SHP77 treated with DMSO at 0.1 percent for 48 hours (cell line): Measurements from ENCODE around the gene CD2AP.
"Not testable (repeated sequence)": the region's sequence is repeated elsewhere in the genome, so short reads cannot be mapped to it uniquely, and the experiment has no call there.

Experiments
- DNase-seq: peaks from one replicate; lab custom pipeline; 2025; lab: John Stamatoyannopoulos, UW

The CD2AP gene

DNA sequence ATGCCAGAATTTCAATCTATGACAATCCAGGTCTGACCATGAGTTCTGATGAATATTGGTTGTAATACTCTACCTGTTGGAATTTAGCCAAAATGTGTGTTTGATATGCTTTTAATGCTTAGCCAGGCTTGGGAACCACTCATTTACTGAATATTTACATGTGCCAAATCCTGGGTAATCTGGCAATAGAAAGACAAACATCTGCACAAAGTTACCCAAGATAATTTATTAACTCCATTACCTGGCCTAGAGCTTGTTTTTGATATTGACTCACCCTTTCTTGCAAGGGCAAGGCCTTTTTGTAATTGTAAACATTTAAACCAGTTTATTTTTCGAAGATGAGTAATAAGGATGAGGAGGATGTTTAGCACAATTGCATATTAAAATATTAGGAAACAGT is 13.5 kb upstream of the CD2AP start:
- DNase-seq, result no peak

DNA sequence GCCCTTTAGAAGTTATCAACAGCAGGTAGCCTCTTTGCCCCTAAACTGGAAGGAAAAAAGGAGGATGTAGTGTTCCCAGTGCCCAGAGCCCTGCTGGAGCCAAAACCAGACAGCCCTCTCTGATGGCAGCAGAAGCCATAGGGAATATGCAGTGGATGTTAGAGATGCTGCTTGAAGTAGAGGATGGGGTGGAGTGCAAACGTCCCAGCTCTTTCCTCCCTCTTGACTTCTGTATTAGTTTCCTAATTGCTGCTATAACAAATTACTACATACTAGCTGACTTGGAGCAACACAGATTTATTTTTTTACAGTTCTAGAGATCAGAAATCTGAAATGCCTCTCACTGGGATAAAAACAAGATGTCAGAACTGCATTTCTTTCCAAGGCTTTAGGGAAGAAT is 12.5 kb upstream of the CD2AP start:
- DNase-seq, result no peak

DNA sequence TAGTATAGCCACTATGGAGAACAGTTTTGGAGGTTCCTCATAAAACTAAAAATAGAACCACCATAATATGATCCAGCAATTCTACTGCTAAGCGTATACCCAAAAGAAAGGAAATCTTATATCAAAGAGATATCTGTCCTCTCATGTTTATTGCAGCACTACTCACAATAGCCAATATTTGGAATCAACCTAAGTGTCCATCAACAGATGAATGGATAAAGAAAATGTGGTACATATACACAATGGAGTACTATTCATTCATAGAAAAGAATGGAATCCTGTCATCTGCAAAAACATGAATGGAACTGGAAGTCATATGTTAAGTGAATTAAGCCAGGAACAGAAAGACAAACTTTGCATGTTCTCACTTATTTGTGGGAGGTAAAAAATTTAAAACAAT is 5.7 kb upstream of the CD2AP start:
- DNase-seq, result no peak

DNA sequence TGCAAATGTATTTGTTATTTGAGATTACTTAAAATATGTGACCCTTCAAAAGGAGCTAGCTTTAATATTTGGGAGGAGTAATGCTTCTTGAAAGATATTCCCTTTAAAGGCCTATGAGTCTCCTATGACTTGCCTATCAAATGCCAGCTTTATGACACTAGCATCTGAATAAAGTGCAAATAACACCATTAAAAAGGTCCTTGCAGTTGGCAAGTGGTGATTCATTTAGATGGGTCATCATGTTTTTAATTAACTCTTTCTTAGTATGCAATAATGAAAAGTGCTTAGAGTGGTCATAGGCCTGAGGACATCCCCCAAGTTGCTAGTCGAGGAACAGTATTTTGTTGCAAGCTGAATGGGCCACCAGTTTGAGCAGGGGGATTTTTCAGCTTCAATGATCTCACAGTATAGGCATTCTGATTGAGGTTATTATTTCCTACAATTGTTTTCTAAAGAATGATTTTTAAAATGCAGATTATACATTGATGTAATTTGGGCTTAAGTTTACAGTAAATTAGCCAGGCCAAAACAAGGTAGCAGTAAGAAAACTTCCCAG is 3.7 kb upstream of the CD2AP start:
- no peak for DNase-seq

DNA sequence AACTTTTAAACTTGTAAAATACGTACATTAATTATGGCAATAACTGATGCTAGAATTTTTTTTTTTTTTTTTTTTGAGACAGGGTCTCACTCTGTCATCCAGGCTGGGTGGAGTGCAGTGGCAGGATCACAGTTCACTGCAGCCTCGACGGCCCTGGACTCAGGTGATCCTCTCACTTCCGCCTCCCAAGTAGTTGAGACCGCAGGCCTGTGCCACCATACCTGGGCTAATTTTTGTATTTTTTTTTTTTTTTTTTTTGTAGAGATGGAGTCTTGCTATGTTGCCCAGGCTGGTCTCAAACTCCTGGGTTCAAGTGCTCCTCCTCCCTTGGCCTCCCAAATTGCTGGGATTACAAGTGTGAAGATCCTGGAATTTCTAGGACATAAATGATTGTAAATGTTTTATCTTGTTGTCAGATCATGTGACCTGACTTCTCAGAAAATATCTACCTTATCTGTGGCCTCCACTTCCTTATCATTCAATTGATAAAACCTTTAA is 2.2 kb upstream of the CD2AP start:
- no peak for DNase-seq

DNA sequence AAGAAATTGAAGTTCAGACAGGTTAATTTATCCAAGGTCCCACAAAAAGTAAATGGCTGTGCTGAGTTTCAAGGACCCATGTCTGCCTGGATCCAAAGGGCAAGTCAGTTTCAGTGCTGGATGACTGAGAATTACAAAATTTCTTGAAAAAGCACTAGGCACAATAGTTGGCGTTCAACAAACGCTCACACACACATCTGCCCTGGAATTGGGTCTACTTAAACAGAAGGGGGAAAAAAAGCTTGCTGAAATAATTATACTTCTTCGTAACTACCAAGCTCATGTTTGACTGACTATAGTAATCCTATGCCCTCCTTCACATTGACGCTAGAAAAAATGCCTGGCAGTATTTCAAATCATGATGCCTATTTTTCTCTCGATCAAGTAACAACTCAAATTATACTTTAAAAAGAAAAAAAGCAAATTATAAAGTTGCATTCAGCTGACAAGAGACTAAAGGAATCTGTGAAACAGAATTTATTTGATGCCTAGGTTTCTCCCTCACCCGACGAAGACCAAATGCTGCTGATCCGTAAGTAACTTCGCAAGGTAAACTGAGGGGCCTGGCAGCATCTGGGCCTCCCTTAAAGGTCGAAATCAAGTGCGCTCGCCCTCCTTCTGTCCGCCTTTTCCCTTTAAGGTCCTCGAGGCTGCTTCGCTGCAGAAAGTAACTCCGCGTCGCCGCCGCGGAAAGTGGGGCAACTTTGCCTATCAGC is 650 bp upstream of the CD2AP start:
- no peak for DNase-seq

DNA sequence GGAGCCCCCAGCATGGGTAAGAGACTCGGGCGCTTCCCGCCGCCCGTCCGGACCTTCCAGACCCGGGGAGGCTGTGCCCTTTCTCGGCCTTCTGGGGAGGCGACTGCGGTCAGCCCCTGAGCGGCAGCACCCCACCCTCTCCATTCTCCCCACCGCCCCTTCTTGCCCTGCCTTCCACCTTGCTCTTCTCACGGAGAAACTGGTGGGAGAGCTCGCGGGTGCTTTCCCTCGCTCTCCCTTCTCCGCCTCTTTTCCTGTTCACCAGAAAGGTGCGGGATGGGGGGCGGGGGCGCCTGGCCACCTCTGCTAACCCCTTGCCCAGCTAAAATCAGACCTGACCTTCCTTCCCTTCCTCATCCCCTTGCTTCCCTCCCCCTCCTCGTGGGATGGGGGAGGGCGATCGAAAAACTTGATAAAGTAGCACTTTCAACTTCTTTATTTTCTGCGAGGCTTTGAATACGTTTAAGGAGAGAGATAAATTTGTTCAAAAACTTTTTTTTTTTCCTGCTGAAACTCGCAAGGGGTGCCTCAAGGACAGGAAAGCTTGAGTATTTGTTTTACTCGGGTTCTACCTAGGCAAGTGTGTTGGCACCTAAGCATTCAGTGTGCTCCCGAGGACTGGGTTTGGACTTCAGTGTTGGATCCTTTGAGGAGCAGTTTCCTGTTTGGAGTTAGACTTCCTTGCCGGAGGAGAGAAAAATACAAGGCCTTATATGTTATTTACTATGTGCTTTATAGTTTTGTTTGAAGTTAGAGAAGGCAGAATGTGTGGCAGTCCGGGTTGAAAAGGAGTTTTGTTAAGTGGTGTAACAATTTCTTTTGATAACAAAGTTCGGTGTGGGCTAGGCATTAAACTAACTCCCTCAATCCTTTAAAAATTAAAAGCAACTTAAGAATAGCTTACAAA is 897 bp downstream of the CD2AP start:
- peak; percentile 31 for DNase-seq

DNA sequence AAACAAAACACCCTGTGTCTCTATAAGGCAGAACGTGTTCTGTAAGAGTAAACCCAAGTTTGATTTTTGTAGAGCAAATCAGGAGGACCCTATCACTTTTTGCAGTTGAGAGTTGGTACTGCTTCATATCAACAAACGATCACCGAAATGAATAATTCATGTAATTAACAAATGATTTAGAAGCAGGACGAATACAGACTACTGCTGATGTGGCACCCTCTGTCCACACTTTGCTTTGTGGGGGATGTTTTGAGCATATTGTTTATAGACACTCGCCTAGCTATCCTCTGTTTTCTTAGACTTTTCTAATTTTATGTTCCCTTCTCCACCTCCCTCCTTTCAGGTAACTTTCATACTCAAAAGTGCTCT is 1.5 kb downstream of the CD2AP start:
- DNase-seq, result no peak

DNA sequence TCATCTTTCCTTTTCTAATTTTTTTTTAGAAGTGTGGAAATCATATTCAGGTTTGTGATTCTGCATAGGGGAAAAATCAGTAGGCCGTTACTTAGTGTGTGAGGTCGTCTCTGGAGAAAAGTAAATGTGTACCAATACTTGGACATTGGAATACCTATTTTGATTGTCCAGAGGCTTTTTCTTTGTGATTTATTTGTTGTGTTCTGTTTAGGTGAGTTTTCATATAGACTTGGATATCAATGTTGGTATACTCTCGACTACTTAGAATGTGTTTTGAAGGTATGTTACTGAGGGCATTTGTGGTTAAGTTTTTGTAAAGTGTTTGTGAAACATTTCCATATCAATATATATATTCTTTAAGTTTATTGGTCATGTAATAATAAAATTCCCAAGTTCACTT is 2.3 kb downstream of the CD2AP start:
- DNase-seq, result no peak

DNA sequence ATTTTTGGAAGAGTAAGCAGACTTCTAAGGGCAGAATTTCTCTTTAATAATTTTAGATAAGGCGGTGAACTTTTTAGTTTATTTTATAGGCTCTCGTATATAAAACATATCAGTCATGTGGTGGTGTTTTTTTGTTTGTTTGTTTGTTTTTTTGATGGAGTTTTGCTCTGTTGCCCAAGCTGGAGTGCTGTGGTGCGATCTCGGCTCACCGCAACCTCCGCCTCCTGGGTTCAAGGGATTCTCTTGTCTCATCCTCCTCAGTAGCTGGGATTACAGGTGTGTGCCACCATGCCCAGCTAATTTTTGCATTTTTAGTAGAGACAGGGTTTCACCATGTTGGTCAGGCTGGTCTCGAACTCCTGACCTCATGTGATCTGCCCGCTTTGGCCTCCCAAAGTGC is 3.6 kb downstream of the CD2AP start:
- not testable (repeated sequence) for DNase-seq

DNA sequence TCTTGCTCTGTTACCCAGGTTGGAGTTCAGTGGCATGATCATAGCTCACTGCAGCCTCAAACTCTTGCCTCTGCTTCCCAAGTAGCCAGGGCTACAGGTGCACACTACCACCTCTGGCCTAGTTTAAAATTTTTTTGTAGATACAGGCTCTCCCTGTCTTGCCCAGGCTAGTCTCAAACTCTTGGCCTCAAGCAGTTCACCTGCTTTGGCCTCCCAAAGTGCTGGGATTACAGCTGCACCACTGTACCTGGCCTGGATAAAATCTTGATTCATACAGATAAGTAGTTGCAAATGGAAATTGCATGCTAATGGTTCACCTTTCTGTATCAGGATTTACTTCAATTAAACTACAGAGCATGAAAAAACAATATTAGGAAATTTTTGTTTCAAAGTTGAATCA is 4.2 kb downstream of the CD2AP start:
- no peak for DNase-seq

DNA sequence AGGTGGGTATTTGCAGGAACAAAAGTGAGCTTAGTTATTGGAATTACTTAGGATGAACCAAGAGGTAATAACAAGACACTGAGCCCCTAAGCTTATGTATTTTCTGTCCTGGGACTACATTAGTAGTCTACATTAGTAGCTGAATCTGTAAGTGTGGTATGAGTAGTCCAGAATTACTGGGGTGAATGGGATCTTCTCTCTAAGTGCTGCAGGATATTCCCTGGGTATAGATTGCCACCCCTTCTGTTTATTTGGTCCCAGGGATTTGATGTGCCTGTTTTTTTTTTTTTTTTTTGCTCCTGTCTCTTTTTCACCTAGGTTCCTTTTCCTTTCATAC is 5.9 kb downstream of the CD2AP start:
- no peak for DNase-seq

DNA sequence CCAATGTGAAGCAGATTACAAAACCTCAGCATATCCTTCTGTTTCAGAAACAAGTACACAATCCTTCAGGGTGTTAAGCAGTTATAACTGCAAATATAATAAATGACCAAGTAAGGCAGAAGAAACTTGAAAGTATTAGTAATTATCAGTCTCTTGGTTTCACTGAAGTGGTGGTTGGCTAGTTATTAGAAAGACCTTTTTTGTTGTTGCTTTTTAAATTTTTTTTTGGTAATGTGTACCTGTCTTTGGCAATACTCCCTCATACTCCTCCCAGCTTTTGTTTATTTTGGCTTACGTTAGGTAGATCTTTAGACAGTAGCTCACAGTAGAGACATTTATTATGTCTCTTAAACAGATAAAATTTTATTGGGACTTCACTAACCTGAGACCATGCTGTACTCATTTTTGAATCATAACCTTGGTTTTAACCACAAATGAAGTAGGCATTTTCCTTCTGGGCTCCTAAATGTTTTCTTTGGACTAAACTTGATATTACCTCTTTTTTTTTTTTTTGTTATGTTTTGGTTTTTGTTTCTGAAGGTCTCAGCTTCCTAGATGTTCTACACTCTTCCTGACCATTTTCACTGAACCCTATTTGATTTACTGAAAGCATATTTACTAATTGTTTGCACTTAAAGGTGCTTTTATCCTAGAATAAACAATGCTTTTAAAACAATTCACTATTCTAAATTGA is 6.4 kb downstream of the CD2AP start:
- DNase-seq, result no peak

DNA sequence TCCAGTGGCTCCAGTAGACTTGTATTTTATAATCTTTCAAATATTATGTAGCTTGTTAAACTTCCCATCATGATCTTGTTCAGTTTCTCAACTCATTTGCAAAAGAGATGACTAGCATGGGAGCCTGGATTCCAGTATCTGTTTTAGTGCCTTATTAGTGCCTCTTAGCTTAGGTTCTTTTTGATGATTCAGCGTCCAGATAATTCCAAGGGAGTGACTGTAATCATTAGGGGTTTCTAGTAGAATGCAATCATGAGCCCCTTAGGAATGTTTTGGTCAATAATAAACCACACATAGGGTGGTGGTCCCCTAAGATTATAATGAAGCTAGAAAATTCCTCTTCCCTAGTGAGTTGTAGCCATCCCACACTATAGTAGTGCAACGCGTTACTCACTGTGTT is 7.0 kb downstream of the CD2AP start:
- DNase-seq, result no peak

DNA sequence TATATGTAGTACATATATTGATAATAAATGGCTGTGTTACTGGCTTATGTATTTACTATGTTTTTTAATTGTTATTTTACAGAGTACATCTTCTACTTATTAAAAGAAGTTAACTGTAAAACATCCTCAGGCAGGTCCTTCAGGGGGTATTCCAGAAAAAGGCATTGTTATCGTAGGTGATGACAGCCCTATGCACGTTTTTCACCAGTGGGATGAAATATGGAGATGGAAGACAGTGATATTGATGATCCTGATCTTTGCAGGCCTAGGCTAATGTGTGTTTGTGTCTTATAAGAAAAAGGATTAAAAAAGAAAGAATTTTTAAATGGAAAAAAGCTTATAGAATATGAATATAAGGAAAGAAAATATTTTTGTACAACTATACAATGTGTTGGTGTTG is 7.5 kb downstream of the CD2AP start:
- DNase-seq, result no peak

DNA sequence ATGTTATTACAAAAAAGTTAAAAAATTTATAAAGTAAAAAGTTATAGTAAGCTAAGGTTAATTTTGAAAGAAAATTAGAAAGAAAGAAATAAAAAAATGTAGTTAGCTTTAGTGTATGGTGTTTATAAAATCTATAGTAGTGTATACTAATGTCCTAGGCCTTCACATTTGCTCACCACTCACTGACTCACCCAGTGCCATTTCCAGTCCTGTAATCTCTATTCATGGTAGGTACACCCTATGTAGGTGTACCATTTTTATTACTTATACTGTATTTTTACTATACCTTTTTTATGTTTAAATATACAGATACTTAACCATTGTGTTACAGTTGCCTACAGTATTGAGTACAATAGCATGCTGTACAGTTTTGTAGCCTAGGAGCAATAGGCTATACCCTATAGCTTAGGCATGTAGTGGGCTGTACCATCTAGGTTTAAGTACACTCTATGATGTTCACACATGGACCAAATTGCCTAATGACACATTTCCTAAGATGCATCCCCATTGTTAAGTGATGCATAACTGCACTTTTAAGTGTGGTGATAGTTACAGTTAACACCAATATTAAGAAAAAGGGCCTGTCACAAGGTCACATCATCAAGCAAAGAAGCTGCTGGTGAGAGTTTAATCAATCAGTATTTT is 8.0 kb downstream of the CD2AP start:
- DNase-seq, result no peak

DNA sequence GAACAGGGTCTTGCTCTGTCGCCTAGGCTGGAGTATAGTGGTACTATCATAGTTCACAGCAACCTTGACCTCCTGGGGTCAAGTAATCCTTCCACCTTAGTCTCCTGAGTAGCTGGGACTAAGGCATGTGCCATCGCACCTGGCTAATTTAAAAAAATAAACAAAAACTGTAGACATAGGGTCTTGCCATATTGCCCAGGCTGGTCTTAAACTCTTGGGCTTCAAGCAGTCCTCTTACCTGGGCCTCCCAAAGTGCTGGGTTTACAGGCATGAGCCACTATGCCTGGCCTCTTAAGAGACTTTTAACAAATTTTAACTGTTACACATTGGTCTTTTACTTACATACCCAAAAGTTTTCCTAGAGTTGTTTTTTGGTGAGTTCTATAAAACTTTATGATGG is 12.4 kb downstream of the CD2AP start:
- no peak for DNase-seq

DNA sequence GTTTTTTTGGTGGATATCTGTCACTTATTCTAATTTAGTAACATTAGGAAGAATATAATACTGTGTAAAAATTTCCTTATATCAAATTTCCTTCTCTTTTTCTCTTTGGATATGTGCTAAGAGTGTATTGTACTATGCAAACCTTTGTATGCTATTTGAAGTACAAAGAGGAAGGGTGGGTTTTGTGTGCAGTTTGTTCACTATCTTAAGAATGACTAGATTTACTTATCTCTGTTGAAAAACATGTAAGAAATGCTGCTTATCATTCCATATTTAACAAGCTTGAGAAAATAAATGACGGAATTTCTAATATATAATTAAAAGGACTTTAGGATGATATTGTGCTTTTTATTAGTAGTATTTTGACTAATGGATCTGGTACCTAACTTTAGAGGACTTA is 13.1 kb downstream of the CD2AP start:
- DNase-seq, result no peak

DNA sequence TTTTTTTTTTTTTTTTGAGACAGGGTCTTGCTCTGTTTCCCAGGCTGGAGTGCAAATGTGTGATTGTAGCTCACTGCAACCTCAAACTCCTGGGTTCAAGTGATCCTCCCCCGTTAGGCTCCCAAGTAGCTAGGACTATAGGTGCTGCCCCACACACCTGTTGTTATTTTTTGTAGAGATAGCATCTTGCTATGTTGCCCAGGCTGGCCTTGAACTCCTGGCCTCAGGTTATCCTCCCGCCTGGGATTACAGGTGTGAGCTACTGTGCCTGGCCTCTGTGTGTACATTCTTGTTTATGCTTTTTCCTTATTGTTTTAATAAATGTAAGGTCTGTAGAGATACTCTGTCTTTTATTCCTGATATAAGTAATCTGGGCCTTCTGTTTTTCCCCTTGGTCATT is 14.8 kb downstream of the CD2AP start:
- no peak for DNase-seq

DNA sequence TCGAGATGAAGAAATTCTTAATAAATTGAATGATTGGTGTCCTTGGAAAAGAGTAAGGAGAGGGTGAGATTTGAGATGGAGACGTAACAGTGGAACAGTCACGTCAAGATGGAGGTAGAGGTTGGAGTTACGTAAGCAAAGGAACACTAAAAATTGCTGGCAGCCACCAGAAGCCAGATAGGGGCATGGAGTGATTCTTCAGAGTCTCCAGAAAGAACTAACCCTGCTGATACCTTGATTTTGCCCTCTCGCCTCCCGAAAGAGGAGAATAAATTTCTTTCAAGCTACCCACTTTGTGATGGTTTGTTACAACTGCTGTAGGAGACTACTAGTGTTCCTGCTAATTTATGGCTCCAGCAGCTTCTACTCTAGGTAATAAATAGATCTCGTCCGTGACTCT is 17.6 kb downstream of the CD2AP start:
- no peak for DNase-seq

DNA sequence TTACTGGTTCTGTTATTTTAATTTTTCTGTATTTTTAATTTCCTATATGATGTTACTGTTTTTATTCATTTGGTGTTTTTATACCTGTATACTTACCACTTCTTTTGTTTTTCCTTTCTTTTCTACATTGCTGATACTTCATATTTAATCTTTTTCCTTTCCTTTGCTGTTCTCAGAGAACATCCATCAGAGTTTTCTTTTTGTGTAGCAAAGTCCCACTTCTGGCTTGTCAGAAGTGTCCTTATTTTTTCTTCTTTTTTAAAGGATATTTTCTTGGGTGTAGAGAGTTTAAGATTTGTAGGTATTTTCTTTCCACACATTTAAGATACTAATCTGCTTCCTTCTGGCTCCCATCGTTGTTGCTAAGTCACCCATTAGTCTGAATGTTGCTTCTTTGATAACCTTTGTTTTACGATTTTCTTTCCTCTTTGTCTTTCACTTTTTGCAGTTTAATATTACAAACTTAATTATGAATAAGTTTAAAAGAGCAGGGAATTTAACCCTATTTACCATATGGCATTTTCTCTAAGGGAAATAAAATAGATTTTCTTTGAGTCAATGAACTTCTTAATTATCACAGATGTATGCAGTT is 18.5 kb downstream of the CD2AP start:
- no peak for DNase-seq
